Loucy (cell line): ENCODE measurements around the gene DNMT1.

Experiments
- EZH2phosphoT487 ChIP-seq: fragments of 200-600 bp; IDR thresholded peaks from 2 replicates; pipeline ENCODE4 v1.6.1; 2018; ENCODE audit warnings: antibody characterized with exemption, mild to moderate bottlenecking, moderate library complexity, borderline replicate concordance
- TF ChIP-seq, protein P1 (sequence below): fragments of 200-600 bp; sonication (generic); conservative IDR thresholded peaks from 2 replicates; pipeline ENCODE4 v1.5.1; 2014; ENCODE audit warnings: mild to moderate bottlenecking, antibody characterized with exemption, low read length

DNA sequence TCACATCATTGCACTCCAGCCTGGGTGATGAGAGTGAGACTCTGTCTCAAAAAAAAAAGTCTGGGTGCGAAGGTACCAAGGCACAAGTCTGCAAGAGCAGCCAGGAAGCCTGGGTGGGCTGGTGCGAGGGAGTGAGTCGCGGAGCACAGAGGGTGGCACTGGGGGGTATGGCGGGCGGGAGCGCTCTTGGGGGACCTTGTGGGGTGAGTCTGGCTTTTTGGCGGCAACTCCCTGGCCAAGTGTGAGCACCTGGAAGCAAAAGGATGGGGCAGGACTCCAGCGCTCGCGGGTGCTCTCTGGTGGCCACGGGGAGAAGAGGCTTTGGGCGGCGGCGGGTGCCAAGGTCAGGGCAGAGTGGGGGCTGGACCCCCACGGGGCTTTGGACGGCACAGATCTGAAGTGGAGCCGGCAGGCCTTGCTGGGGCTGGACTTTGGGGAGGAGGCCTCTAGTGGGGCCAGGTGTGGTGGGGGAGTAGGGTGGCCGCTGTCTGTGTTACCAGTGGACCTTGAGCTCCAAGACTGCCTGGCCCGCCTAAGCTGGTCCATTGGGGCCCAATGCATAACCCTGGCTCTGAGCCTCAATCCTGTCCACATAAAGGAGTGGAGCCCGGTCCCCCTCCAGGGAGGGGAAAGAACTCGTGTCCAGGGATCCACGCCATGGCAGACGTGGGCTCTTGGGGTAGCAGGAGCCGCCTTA is 81.7 kb downstream of the DNMT1 start:
- TF ChIP-seq, protein P1, sequence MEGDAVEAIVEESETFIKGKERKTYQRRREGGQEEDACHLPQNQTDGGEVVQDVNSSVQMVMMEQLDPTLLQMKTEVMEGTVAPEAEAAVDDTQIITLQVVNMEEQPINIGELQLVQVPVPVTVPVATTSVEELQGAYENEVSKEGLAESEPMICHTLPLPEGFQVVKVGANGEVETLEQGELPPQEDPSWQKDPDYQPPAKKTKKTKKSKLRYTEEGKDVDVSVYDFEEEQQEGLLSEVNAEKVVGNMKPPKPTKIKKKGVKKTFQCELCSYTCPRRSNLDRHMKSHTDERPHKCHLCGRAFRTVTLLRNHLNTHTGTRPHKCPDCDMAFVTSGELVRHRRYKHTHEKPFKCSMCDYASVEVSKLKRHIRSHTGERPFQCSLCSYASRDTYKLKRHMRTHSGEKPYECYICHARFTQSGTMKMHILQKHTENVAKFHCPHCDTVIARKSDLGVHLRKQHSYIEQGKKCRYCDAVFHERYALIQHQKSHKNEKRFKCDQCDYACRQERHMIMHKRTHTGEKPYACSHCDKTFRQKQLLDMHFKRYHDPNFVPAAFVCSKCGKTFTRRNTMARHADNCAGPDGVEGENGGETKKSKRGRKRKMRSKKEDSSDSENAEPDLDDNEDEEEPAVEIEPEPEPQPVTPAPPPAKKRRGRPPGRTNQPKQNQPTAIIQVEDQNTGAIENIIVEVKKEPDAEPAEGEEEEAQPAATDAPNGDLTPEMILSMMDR, result peak; percentile 49
- no peak for TF ChIP-seq EZH2phosphoT487
